GM19395 (cell line): ENCODE measurements around the gene GBX1.

ENCODE experiments used
- ATAC-seq: cut with Tn5 transposase; IDR thresholded peaks from one replicate; pipeline ENCODE4 v1.9.1; 2021; ENCODE audit warnings: mild to moderate bottlenecking, moderate library complexity; ENCODE audit not compliant: unreplicated experiment

Gene GBX1

DNA sequence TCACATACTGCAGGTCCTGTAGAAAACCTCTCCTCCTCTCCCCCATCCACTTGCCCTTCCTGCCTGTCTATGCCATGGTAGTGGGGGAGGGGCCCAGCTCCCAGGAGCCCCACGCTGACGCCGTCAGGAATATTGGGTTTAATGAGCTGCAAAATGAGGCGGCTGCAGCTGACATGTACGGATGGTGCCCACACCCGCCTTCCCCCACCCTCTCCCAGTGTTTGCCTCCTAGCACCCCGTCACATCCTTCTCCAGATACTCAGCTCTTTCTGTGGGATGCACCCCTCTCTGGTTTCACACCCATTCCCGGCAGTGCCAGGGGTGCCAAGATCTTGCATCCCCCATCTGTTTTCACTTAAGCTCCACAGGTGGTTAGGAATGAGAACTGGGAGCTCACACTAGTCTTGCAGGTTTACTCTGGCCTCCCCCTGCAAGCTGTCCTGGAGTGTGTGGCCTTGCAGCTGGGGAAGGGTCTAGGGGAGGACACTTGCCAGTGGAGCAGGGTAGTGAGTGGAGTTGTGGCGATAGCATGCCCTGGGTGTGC is 26.1 kb downstream of the GBX1 start:
- no peak for ATAC-seq

DNA sequence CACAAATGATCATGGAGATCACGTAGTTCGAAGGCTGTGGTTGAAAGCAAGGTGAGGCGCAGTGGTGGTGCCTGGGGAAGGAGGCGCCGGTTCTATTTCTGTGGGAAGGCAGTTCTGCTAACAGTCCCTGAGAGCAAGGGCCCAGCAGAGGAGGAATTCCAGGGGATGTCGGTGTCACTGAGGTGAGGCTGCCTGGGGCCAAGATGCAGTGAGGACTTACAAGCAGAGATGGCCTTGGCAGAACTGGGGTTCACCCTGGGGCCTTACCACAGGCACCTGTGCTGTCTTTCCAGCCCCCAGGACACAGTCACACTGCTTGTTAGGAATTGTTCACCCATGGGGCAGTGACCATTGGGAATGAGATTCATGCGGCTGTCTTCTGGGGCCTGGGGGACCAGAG is 26.7 kb downstream of the GBX1 start:
- ATAC-seq: no peak

DNA sequence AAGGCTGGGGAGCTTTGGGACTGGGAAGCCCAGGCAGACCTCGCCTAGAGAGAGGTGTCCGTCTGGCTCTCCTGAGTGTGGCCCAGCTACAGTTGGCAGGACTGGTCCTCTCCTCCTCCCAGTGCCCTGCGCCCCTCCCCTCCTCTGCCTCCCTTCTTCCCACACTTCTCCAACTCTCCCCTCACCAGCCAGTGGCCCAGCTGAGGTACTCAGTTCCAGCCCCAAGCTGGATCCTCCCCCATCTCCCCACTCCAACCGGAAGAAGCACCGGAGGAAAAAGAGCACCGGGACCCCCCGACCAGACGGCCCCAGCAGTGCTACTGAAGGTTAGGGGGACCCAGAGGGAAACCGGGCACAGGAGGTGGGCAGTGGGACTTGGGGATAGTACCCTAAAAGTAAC is 27.7 kb downstream of the GBX1 start:
- no peak for ATAC-seq

DNA sequence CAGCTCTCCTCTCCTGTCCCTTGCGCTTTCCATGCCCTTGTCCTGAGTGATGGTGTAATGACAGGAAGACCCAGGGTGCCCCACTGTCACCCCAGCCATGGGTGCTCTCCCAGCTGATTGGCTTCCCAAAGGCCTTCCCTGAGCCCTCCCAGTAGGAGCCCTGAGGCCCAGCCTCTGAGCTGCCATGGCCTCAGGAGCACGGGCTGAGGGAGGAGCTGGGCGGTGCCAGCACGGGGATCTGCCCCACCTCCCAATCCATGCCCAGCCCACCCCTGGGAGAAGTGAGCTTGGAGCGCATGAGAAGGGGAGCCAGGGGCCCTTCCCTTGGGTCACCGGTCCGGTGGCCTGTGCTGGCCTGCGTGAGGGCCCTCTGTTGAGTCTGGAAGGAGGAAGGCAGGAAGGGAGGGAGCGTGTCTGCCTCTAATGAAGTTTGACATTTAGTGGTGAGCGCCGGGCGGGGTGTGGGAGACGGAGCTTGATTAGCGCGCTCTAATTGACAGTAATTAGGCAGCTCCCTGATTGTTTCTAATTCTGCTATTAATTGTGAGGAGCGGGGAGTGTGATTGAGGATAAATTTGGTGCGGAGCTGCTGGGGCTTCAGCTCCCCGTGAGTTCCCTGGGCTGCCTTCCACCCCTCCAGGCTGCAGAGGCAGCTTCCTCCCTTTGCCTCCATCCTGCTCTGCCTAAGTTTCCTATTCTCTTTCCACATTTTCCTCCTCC is 28.3 kb downstream of the GBX1 start:
- no peak for ATAC-seq

DNA sequence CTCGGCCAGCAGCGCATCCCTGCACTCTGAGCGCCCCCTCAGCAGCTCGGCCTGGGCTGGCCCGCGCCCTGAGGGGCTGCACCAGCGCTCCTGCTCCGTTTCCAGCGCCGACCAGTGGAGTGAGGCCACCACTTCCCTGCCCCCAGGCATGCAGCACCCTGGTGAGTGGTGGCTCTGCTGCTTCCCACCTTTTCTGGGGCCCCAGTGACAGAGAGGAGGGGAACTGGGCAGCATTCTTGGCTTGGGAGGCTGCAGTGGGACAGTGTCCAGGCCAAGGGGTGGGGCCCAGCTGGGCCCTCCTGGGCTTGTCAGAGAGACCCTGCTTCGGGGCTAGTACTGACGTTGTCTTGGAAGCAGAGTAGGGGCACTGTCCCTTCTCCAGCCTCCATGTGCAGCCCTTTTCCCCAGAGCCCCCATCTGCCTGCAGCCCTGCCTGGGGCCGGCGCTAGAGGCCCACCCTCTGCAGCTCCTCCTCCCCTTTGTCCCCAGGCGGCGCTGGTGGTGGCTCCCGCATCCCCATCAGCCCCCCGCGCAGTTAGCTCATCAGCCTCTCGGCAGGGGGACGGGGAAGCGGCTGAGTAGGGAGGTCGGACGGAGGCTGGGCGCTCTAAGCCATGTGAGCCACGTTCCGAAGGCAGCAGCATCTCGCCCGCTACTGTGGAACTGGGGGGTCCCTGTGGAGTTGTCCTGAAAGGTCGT is 29.2 kb downstream of the GBX1 start:
- no peak for ATAC-seq

DNA sequence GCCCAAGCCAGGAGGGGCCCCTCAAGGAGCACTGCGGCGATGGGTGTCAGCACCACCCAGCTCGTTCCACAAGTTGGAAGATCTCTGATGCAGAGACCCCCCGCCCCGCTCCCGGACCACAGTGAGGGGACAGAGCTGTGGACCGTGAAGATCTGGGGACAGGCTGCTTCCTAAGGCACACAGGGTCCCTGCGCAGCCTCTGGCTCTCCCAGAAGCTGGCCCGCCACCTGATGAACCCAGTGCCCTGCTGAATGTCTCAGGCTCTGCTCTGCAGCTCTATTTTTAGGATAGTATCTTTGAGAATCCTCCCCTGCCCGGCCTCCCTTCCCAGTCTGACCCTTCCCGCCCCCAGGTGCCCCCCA is 29.7 kb downstream of the GBX1 start:
- no peak for ATAC-seq

DNA sequence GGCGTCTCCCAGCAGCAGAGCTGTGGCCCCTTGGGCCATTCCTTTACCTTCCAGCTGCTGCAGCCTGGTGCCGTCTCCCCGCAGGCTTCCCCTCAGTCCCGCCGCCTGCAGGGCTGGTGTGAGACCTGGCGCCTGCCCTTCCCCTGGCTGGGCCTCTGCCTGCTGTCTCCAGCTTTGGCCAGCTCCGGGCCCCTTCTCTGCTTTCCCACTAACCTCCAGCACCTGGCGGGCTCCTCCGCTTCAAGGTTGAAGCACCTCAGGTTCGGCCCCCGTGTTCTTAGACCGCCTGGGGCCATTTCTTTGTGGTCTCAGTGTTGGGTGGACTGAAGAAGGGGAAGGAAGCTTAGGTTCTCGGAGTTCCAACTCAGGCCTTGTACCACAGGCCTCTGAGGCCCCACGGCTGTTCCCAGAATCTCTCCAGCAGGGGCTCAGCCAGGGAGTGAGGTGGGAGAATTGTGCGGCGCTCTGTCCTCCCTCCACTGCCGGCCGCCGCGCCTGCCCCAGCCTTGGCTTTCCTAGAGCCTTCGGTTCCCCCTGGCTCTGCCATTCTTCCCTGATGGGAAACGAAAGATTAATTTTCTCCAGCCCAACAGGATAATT is 30.3 kb downstream of the GBX1 start:
- no peak for ATAC-seq

DNA sequence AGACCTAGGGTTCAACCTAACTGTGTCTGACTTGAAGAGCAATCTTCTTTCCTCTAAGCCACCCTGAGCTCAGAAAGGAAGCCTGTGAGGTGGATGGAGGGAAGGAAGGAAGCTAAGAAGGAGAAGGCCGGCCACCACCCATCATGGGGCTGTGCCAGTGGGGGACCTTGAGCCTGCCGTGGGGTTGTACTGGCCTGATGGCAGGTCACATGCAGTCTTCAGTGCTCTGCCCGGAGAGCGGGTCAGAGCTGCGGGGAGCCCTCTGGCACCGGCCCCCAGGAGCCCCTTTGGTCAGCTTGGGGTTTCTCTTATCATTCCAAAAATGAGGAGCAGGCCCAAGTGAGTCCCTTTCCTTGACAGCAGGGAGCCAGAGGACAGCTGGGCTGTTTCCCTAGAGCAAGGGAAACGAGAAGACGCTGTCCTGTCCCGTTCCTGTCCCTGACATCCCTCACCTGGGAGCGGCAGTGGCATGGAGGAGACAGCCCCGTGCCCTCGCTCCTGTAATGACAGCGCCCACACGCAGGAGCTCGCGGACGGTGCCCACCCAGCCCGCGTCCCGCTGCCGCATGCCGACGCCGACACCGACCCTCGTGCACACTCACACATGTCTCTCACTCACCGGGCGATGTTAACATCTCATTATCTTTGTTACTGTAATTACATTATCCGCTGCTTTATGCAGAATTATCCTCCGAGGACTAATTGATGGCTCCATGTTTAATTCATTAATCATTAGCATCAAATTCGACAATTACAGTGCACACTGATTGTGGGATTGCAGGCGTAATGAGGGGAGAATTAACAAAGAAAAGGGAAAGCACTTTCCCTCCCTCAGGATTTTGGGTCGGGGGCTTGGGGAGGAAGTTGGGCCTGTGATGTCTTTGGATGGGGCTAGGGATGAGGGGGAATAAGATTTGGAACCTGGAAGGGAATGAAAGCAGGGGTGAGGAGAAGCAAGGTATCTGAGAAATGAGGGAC is 31.3 kb downstream of the GBX1 start:
- no peak for ATAC-seq

DNA sequence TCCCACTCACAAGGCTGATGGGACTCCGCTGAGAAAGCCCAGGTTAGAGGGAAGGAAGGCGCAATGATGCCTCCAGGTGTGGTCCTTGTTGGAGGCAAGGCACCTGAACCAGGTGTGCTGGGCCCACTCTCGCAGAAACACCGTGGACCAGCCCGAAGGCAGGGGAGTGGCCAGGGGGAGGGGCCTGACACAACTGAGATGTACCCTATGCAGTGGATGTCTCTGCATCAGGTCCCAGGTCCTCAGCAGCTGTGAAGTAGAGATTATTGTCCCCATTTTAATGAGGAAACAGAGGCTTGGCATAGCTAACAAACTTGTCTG is 32.0 kb downstream of the GBX1 start:
- no peak for ATAC-seq

DNA sequence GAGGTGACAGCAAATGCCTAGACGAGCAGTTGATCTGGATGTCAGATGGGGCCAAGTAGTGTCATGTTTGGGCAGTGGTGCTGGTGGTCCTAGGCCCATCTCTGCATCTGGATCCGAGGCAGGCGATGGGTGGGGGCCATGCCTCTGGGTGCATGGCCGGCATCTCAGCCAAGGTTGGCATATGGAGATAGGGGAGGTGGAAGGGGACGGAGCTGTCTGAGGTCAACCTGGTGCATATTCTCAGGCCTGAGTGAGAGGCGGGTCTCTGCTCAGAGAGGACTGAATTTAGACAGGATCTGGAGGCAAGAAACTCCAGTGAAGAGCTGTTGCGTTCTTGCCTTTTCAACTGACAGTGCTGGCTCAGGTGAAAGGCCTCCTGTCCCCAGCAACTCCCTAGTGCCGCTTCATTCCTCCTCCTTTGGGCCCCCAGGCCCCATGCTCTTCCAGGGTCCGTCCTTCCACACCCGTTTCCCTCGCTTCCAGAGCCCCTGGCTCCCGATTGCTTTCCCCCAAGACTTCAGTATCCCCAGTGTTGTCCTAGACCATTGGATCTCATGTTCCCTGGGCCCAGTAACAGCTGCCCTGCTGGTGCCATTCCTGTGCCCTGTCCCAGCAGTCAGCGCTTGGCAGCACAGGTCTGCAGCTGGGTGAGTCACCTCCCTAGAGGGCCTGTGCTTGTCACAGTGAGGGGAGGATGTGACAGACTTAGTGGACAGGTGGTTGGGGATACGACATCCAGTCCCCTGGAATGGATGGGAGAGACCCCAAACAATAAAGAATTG is 32.6 kb downstream of the GBX1 start:
- no peak for ATAC-seq

DNA sequence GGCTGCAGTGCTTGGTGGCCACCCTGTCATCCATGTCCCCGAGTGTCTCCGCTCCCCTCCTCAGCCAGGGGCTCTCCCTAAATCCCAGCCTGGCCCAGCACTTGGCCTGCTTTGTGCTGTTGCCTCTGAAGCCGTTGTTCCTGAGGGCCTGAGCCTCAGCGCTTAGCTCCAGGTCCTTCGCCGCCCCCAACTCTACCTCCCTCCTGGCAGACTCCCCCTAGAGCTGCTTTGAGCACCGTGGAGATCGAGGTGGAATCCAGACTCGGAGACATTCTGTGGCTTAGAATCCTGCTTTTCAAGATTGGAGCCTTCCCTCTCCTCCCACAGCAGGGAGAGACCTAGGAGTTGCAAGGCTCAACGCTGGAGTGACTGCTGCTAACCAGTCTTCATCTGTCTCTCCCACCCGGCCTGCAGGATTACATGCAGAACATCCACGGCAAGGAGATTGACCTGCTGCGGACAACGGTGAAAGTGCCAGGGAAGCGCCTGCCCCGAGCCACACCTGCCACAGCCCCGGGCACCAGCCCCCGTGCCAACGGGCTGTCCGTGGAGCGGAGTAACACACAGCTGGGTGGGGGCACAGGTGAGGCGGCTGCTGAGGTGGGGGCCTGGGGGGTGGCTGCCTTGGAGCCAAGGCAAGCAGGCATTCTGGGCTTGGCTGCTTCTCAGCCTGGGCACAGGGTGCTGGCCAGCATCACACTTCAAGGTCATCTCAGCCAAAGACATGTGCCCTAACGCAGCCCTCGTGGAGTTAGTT is 33.3 kb downstream of the GBX1 start:
- ATAC-seq: no peak

DNA sequence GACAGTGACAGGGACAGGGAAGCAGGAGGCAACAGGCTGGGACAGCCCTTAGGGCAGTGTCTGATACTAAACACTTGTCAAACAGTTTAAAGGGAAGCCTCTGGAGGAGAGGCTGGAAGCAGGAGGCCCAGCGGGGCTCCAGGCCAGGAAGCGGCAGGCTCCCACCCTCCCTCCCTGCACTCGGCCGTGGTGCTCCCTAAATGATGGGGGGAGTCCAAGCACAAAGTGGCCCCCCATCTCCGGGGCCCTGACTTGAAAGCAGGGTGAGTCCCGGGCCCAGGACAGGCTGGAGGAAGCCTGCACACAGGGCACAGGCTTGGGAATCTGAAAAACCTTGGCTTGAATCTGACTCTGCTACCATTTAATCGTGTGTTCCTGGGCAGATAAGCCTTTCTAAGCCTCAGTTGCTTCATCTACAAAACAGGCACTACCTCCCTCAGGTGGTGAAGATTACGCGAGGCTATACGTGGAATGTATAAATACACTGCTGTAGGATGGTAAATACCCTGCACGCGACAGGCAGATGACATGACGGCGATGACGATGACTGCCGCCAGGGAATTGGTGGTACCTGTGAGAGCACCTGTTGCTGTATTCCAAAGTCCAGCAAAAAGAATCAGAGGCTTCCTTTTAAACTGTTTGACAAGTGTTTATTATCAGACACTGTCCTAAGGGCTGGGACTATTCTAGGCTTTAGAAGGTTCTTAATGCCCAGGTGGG is 34.1 kb downstream of the GBX1 start:
- no peak for ATAC-seq

DNA sequence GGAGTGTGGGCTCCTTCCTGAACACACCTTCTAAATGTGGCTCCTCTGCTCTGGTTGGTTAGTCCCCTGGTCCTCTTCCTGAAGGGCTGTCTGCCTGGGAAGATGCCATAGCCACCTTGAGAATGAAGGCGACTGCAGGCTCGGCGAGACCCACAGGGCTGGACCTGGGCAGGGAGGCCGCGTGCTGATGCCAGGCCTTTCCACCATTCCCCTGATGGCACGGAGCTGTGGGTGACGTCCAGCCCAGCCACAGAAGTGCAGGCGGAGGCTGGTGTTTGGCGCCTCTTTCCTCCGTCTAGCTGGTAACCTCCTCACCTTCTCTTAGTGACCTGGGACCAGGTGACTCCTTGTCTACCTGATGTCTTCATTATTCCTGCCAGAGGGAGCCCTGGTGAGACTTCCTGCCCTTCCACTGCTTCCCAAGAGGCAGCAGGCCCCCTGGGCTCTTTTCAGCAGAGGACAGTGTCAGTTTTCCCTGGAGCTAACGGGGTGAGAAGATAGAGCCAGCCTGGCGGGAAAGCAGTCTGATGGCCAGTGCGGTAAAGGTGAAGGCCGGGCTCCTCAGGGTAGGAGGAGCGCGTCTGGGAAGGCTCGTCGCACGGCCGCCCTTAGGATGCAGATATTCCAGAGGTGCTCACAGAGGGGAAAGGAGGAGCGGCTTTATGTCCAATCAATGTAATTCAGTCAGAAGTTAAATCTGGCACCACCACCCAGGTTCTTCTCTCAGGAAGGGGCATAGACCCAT is 34.9 kb downstream of the GBX1 start:
- ATAC-seq: no peak

DNA sequence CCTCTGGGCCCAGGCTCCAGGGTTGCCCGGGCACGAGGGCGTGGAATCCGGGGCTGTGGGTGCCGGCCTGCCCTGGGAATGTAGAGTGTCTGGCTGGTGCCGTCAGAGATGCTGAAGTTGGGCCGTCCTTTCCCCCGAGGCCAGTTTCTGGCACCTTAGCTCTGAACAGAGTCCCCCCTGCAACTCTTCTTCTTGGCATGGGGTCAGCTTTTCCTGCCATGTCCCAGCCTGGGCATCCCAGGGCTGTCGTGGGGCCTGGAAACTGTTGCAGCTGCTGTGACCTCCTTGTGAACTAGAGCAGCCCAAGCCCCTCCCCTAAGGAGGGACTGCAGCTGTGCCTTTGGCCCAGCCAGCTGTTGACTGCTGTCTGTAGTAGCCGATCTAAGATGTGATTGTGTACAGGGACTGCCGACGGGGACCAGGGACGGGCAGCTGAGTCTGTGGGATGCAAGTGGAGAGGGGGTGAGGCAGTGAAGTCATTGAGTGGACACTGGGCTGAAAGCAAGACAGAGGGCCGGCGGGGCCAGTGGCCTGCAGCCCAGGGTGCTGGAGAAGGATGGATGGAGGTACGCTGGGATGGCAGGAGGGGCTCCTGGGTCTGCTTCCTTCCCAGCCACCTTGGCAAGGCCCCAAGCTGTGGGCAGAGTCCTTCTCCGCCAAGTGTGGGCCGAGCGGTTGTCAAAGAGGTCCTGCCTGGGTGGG is 35.8 kb downstream of the GBX1 start:
- no peak for ATAC-seq

DNA sequence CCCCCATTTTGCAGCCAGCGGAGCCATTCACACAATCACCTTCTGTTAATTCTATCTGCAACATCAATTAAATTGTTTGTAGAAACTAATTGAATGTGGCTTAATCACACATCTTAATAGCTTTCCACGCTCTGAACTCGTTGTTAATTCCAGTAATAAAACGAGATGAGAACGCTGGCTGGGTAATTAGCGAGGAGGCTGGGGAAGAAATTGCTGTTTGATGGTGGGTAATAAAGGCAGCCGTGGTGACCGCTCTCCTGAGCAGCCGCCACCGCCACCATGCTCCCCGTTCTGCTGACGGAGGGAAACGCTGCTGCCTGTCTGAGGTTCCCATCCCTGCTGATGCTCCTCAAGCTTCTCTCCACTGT is 36.3 kb downstream of the GBX1 start:
- ATAC-seq: no peak

DNA sequence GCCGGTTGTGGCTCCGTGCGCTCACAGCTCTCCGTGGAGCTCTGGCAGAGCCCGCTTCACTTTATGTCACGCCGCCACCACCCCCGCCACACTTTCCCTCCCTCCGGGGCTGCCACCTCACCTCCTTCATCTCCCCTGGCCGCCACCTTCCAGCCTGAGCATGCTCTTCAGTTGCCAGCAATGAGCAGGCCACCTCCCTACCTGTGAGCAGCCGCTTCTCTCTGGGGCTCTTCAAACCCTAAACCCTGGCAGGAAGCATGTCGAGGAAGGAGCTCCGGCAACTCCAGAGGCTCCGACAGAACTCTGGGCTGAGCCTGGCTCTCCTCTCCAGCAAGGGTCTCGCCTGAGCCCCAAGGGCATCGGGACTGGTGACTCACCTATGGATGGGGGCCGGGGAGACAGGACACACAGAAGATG is 36.7 kb downstream of the GBX1 start:
- no peak for ATAC-seq

DNA sequence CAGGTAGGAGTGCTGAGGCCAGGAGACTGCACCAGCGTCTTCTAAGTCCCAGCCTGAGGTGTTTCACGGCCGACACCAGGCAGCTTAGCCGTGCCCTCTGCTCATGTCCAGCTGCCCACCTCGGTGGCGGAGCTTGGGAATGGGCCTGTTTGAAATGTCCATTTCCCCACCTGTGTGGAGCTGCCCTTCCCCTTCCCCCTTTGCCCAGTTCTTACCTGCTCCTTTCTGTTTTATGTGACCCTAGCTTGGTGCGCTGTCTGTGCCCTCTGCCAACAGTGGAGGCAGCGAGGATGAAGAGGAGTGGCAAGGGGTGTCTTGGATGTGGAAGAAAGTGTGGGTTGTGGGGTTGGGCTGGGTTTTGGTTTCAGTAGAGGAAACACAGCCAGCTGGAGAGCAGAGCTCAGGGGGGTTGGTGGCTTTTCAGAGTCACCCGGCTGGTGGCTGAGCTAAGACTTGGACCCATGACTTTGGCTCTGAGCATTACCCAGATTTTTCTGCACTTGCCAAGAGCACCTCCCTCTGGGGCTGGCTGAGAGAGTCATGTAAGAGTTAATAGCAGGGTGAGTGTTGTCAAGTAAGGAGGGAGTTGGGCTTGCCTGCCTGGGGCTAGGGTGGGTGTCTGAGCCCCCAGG is 37.4 kb downstream of the GBX1 start:
- ATAC-seq: no peak
